AG04450 (cell line): Measurements from ENCODE around the gene JAK1. TPM values are rescaled to one million over a fixed set of nuclear protein-coding genes. Genes with fewer than 3 reads are reported as not detected.
"Not testable (repeated sequence)": the region's sequence is repeated elsewhere in the genome, so short reads cannot be mapped to it uniquely, and the experiment has no call there.

Experiments used
- CTCF ChIA-PET: fragments of 300-600, 350-600 bp; formaldehyde crosslinking; extraction: SDS; loops from one replicate; lab custom pipeline; 2022; ENCODE audit warnings: antibody characterized with exemption, inconsistent platforms; lab: Charles Lee
- POLR2A ChIA-PET: fragments of 350-600 bp; formaldehyde crosslinking; extraction: SDS; loops from one replicate; lab custom pipeline; 2021; ENCODE audit warnings: antibody characterized with exemption, inconsistent platforms; lab: Yijun Ruan, JAX
- DNase-seq: peaks from one replicate; pipeline ENCODE4 v3.0.0-alpha.2; 2011; ENCODE audit warnings: low read depth, low spot score
- H3K27ac ChIP-seq: one replicate; pipeline ENCODE4 v1.5.1; 2012; ENCODE audit warnings: low read depth, low read length, control low read depth
- H3K27me3 ChIP-seq: one replicate; pipeline ENCODE4 v1.6.0; 2012; ENCODE audit warnings: low read length; ENCODE audit not compliant: control insufficient read depth, insufficient read depth
- H3K4me3 ChIP-seq: 2 replicates; pipeline ENCODE4 v1.5.1; 2011; ENCODE audit warnings: mild to moderate bottlenecking, low read depth, low read length, control low read depth
- H3K9me3 ChIP-seq: 2 replicates; pipeline ENCODE4 v1.5.1; 2012; ENCODE audit warnings: low read length; ENCODE audit not compliant: control insufficient read depth, insufficient read depth
- polyA plus RNA-seq: library from polyadenylated mRNA; depleted of rRNA; stranded (reverse); fragments of >200 nt; gene quantifications from 2 replicates; pipeline ENCODE4 v1.2.3, GENCODE V29; 2011
- TF ChIP-seq, protein P1 (sequence below): IDR thresholded peaks from 2 replicates; pipeline ENCODE4 v1.5.1; 2011; ENCODE audit warnings: low read depth, low read length, control low read depth, inconsistent platforms

Gene JAK1
- polyA plus RNA-seq, 1 experiment = 141 TPM

DNA sequence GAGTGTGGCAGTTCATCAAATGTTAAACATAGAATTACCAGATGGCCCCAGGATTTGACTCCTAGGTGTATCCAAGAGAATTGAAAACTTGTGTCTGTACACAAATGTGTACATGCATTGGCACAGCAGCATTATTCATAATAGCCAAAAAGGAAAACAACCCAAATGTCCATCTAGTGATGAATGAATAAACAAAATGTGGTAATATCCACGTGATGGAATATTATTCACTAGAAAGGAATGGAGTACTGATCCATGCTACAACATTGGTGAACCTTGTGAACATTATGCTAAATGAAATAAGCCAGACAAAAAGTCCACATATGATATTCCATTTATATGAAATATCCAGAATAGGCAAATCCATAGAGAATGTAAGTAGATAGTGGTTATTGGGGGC lies 143.7 kb downstream of the JAK1 start:
- Histone ChIP-seq H3K27ac (no peak overlapping the region), H3K27me3 (no peaks in the 10 kb centered on the region), H3K9me3 (no peaks in the 10 kb centered on the region), H3K4me3 (no peak overlapping the region)
- TF ChIP-seq, protein P1, sequence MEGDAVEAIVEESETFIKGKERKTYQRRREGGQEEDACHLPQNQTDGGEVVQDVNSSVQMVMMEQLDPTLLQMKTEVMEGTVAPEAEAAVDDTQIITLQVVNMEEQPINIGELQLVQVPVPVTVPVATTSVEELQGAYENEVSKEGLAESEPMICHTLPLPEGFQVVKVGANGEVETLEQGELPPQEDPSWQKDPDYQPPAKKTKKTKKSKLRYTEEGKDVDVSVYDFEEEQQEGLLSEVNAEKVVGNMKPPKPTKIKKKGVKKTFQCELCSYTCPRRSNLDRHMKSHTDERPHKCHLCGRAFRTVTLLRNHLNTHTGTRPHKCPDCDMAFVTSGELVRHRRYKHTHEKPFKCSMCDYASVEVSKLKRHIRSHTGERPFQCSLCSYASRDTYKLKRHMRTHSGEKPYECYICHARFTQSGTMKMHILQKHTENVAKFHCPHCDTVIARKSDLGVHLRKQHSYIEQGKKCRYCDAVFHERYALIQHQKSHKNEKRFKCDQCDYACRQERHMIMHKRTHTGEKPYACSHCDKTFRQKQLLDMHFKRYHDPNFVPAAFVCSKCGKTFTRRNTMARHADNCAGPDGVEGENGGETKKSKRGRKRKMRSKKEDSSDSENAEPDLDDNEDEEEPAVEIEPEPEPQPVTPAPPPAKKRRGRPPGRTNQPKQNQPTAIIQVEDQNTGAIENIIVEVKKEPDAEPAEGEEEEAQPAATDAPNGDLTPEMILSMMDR = no peak
- no peak for DNase-seq
- ChIA-PET CTCF (interaction anchor here (0.9 to 4.2 kb wide), 11 partner anchors 9 to 662 kb away, joined by 3 to 80 read pairs (median 5); no protein-coding TSS in a partner anchor), POLR2A (no interaction called here)

- H3K9me3 ChIP-seq, DNase-seq, POLR2A ChIA-PET, H3K27me3 ChIP-seq, H3K27ac ChIP-seq, H3K4me3 ChIP-seq: not testable (repeated sequence)
- CTCF ChIA-PET = interaction anchor here (1.0 to 1.6 kb wide), 2 partner anchors 145 to 149 kb away, joined by 3 to 10 read pairs; no protein-coding TSS in a partner anchor
Observed at GRCh38 chr1:64820572-64820971, 145.8 kb downstream of the JAK1 start.

DNA sequence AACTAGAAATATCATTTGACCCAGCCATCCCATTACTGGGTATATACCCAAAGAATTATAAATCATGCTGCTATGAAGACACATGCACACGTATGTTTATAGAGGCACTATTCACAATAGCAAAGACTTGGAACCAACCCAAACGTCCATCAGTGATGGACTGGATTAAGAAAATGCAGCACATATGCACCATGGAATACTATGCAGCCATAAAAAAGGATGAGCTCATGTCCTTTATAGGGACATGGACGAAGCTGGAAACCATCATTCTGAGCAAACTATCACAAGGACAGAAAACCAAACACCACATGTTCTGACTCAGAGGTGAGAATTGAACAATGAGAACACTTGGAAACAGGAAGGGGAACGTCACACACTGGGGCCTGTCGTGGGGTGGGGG lies 149.0 kb downstream of the JAK1 start:
- not testable (repeated sequence) for H3K4me3 ChIP-seq

DNA sequence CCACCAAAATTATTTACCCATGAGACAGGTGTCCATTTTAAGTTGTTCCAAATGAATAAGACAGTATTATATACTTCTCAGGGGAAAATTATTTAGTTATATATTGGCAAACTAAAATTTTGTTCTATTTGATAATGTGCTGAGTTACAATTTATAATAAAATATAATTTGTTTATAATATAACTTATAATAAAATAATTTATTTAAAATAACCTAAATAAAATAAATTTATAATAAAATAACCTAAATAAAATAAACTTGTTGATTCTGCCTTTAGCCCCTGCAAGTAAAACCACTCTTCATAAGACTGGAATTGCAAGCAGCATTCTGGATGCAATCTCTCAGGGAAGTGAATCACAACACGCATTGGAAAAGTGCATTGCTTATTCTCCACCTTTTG lies 151.9 kb downstream of the JAK1 start:
- CTCF ChIA-PET = interaction anchor here (1.6 kb wide), 1 partner anchor 9 kb away, joined by 5 read pairs; no protein-coding TSS in a partner anchor

More for the DNA sequence above, 149.0 kb downstream of the JAK1 start:
- DNase-seq, H3K27me3 ChIP-seq, CTCF ChIA-PET, H3K9me3 ChIP-seq, H3K27ac ChIP-seq, POLR2A ChIA-PET: not testable (repeated sequence)

DNA sequence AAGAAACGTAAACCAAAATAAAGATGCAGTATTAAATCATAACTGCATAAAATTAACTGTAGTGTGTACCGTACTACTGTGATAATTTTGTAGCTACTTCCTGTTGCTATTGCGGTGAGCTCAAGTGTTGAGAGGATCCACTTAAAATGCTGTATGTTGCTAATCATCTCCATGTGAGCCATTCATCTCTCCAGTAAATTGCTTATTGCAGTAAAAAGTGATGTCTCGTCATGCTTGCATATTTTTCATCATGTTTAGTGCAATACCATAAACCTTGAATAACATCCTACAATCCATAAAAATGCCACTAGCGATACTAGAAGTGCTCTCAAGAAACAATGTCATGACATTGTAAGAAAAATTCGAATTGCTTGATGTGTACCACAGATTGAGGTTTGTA lies 155.2 kb downstream of the JAK1 start:
- no peaks in the 10 kb centered on the region for H3K9me3 ChIP-seq
- no peak for DNase-seq
- no peak overlapping the region for H3K4me3 ChIP-seq
- no peak overlapping the region for H3K27ac ChIP-seq
- ChIA-PET CTCF (no interaction called here), POLR2A (no interaction called here)
- H3K27me3 ChIP-seq = no peaks in the 10 kb centered on the region
- TF ChIP-seq, protein P1 = no peak

More for the DNA sequence above, 151.9 kb downstream of the JAK1 start:
- H3K27ac ChIP-seq = no peak overlapping the region
- TF ChIP-seq, protein P1 = no peak
- H3K27me3 ChIP-seq = no peaks in the 10 kb centered on the region
- POLR2A ChIA-PET = no interaction called here
- no peaks in the 10 kb centered on the region for H3K9me3 ChIP-seq
- DNase-seq = no peak
- no peak overlapping the region for H3K4me3 ChIP-seq

DNA sequence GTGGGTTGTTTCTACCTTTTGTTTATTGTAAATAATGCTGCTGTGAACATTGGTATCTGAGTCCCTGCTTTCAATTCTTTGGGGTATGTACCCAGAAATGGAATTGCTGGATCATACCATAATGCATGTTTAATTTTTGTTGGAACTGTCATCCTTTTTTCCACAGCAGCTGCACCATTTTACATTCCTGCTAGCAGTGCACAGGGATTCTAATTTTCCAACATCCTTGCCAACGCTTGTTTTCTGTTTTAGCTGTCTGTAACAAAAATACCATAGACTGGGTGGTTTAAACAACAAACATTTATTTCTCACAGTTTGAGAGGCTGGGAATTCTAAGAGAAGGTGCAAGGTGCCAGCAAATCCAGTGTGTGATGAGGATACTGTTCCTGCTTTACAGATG lies 156.3 kb downstream of the JAK1 start:
- ChIA-PET POLR2A (no interaction called here), CTCF (no interaction called here)
- Histone ChIP-seq H3K27me3 (no peaks in the 10 kb centered on the region), H3K27ac (no peak overlapping the region), H3K9me3 (no peaks in the 10 kb centered on the region), H3K4me3 (no peak overlapping the region)
- TF ChIP-seq, protein P1 = no peak
- no peak for DNase-seq
